ENCODE measurements around the gene GLA. TPM values are rescaled to one million over a fixed set of nuclear protein-coding genes. Genes with fewer than 3 reads are reported as not detected.
A peak's percentile ranks its signal among the peaks of the same experiment; 100 is the strongest.

Gene GLA
- total RNA-seq, 1 donor from 2014 or later = 48.3 TPM

DNA sequence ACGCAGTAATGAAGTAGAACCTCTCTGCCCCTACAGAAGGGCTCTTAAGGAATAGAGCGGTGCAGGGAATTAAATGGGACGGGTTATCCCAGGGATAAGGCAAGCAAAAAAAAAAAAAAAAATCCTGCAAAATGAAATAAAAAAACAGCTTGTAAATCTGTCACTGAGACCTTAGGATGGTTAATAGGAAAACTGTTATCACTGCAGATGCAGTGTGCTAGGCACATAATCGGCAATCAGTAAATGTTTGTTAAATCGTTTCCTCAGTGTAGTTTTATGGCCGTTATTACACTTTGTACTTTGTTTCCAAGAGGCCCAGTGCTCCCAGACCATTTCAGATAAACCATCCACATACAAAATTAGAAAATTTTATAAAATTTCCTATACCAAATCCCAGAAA lies 1.3 kb upstream of the GLA start:
- Mint-ChIP-seq H3K36me3 (peaks cover 1% of the 10 kb centered on the region), H3K27me3 (ENCODE audit: insufficient read depth, low read depth) (peaks cover 7% of the 10 kb centered on the region), H3K4me3 (peak overlapping the region; percentile 97), H3K27ac (no peak overlapping the region), H3K4me1 (peaks cover 16% of the 10 kb centered on the region), H3K9me3 (peaks cover 4% of the 10 kb centered on the region)
- H3K4me1 ChIP-seq = no peaks in the 10 kb centered on the region
- H3K27me3 ChIP-seq = no peaks in the 10 kb centered on the region
- H3K4me3 ChIP-seq = peak overlapping the region; percentile 74
- no peaks in the 10 kb centered on the region for H4K20me1 ChIP-seq (ENCODE audit: low read depth)
- TF ChIP-seq EZH2 (IDR thresholded peaks at IDR 0.05) (no peak), EZH2phosphoT487 (IDR thresholded peaks at IDR 0.05) (no peak)
- TF ChIP-seq, protein P1, sequence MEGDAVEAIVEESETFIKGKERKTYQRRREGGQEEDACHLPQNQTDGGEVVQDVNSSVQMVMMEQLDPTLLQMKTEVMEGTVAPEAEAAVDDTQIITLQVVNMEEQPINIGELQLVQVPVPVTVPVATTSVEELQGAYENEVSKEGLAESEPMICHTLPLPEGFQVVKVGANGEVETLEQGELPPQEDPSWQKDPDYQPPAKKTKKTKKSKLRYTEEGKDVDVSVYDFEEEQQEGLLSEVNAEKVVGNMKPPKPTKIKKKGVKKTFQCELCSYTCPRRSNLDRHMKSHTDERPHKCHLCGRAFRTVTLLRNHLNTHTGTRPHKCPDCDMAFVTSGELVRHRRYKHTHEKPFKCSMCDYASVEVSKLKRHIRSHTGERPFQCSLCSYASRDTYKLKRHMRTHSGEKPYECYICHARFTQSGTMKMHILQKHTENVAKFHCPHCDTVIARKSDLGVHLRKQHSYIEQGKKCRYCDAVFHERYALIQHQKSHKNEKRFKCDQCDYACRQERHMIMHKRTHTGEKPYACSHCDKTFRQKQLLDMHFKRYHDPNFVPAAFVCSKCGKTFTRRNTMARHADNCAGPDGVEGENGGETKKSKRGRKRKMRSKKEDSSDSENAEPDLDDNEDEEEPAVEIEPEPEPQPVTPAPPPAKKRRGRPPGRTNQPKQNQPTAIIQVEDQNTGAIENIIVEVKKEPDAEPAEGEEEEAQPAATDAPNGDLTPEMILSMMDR (IDR thresholded peaks at IDR 0.05) = no peak
- H3K9ac ChIP-seq = peak overlapping the region; percentile 87
- H3K36me3 ChIP-seq = no peaks in the 10 kb centered on the region
- H3F3A ChIP-seq (ENCODE audit: low read depth) = peaks cover under 1% of the 10 kb centered on the region
- no peak overlapping the region for H2AFZ ChIP-seq (replicated peaks)
- H3K9me3 ChIP-seq (ENCODE audit: low read depth) = no peaks in the 10 kb centered on the region
- peaks cover 74% of the 10 kb centered on the region for H3K79me2 ChIP-seq (ENCODE audit: low read depth)
- peak overlapping the region; percentile 74 for H3K4me2 ChIP-seq
- no peak overlapping the region for H3K27ac ChIP-seq
- DNase-seq (ENCODE audit: low spot score) = no peak

DNA sequence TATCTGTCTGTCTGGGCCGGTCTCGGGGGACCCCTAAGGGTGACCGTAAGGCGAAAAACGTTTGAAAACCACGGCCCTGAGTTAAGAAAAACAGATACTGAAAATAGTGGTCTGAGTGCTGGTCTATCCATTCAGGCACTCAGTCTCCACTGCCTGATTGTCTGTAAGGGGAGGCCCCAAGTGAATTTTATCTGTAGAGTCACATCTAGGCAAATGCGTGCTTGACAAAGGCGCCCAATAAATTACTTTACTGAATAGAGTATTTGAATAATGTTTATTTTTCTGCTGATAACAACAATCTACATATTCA lies 762 bp upstream of the GLA start:
- no peak for DNase-seq (ENCODE audit: low spot score)
- Mint-ChIP-seq H3K9me3 (peaks cover 5% of the 10 kb centered on the region), H3K27ac (peak overlapping the region; percentile 99), H3K4me1 (peaks cover 16% of the 10 kb centered on the region), H3K27me3 (ENCODE audit: insufficient read depth, low read depth) (peaks cover 7% of the 10 kb centered on the region), H3K36me3 (peaks cover 4% of the 10 kb centered on the region), H3K4me3 (peak overlapping the region; percentile 97)
- Histone ChIP-seq H3K36me3 (no peaks in the 10 kb centered on the region), H3K79me2 (ENCODE audit: low read depth) (peaks cover 74% of the 10 kb centered on the region), H3K4me3 (peak overlapping the region; percentile 74), H2AFZ (replicated peaks) (no peak overlapping the region), H3K9me3 (ENCODE audit: low read depth) (no peaks in the 10 kb centered on the region), H4K20me1 (ENCODE audit: low read depth) (no peaks in the 10 kb centered on the region), H3K4me1 (no peaks in the 10 kb centered on the region), H3K27me3 (no peaks in the 10 kb centered on the region), H3K9ac (peak overlapping the region; percentile 87), H3K4me2 (peak overlapping the region; percentile 74), H3K27ac (peak overlapping the region; percentile 92), H3F3A (ENCODE audit: low read depth) (no peaks in the 10 kb centered on the region)
- TF ChIP-seq EZH2 (IDR thresholded peaks at IDR 0.05) (no peak), EZH2phosphoT487 (IDR thresholded peaks at IDR 0.05) (no peak)
- TF ChIP-seq, protein P1 (IDR thresholded peaks at IDR 0.05) = no peak

DNA sequence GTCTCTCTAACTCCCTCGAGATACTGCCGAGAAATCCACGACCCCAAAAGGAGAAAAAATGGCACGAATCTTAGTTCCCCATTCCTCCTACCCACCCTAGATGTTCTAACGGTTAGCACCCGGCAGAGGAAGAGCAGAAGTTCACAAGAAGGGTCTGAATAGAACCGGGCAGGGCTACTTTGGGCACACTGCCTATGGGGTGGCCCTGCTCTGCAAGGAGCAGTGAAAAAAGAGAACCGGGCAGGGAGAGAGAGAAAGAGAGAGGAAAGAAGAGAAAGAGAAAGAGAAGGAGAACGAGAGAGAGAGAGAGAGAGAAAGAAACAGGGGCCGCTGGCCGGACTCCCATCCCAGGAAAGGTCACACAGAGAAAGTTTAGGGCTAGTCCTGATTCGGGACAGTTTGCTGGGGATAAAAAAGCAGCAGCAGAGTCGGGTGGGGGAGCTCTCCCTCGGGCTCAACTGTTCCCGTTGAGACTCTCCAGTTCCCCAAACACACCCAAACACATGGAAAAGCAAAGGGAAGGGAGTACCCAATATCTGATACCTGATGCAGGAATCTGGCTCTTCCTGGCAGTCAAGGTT lies 468 bp downstream of the GLA start:
- TF ChIP-seq, protein P1 (IDR thresholded peaks at IDR 0.05) = no peak
- no peak for TF ChIP-seq EZH2 (IDR thresholded peaks at IDR 0.05)
- no peak for TF ChIP-seq EZH2phosphoT487 (IDR thresholded peaks at IDR 0.05)
- Histone ChIP-seq H3K9ac (peak overlapping the region; percentile 69), H3F3A (ENCODE audit: low read depth) (no peaks in the 10 kb centered on the region), H3K4me2 (peak overlapping the region; percentile 74), H3K27me3 (no peaks in the 10 kb centered on the region), H4K20me1 (ENCODE audit: low read depth) (no peaks in the 10 kb centered on the region), H3K4me1 (no peaks in the 10 kb centered on the region), H3K4me3 (peak overlapping the region; percentile 74), H3K36me3 (no peaks in the 10 kb centered on the region), H3K27ac (peak overlapping the region; percentile 9), H3K9me3 (ENCODE audit: low read depth) (no peaks in the 10 kb centered on the region), H2AFZ (replicated peaks) (peak overlapping the region; percentile 81), H3K79me2 (ENCODE audit: low read depth) (peaks cover 71% of the 10 kb centered on the region)
- Mint-ChIP-seq H3K9me3 (peaks cover 7% of the 10 kb centered on the region), H3K27me3 (ENCODE audit: insufficient read depth, low read depth) (peaks cover 7% of the 10 kb centered on the region), H3K4me1 (peaks cover 16% of the 10 kb centered on the region), H3K4me3 (peak overlapping the region; percentile 97), H3K27ac (peak overlapping the region; percentile 99), H3K36me3 (peaks cover 4% of the 10 kb centered on the region)
- DNase-seq (ENCODE audit: low spot score) = no peak
